ENCODE results near the gene VSTM1. TPM values are rescaled to one million over a fixed set of nuclear protein-coding genes. Genes with fewer than 3 reads are reported as not detected.
A peak's percentile ranks its signal among the peaks of the same experiment; 100 is the strongest.

The VSTM1 gene, protein sequence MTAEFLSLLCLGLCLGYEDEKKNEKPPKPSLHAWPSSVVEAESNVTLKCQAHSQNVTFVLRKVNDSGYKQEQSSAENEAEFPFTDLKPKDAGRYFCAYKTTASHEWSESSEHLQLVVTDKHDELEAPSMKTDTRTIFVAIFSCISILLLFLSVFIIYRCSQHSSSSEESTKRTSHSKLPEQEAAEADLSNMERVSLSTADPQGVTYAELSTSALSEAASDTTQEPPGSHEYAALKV
- polyA plus RNA-seq (2012; ENCODE audit: insufficient read length, low read depth): not detected

- TF ChIP-seq, protein P1, sequence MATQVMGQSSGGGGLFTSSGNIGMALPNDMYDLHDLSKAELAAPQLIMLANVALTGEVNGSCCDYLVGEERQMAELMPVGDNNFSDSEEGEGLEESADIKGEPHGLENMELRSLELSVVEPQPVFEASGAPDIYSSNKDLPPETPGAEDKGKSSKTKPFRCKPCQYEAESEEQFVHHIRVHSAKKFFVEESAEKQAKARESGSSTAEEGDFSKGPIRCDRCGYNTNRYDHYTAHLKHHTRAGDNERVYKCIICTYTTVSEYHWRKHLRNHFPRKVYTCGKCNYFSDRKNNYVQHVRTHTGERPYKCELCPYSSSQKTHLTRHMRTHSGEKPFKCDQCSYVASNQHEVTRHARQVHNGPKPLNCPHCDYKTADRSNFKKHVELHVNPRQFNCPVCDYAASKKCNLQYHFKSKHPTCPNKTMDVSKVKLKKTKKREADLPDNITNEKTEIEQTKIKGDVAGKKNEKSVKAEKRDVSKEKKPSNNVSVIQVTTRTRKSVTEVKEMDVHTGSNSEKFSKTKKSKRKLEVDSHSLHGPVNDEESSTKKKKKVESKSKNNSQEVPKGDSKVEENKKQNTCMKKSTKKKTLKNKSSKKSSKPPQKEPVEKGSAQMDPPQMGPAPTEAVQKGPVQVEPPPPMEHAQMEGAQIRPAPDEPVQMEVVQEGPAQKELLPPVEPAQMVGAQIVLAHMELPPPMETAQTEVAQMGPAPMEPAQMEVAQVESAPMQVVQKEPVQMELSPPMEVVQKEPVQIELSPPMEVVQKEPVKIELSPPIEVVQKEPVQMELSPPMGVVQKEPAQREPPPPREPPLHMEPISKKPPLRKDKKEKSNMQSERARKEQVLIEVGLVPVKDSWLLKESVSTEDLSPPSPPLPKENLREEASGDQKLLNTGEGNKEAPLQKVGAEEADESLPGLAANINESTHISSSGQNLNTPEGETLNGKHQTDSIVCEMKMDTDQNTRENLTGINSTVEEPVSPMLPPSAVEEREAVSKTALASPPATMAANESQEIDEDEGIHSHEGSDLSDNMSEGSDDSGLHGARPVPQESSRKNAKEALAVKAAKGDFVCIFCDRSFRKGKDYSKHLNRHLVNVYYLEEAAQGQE (IDR thresholded peaks at IDR 0.05; ENCODE audit: insufficient read depth in 1 of 2, low read depth in 2 of 2, low read length in 2 of 2): no peak
- TF ChIP-seq TAF1 (IDR thresholded peaks at IDR 0.05; ENCODE audit: borderline replicate concordance, insufficient read depth, low read length) (no peak), SIN3A (IDR thresholded peaks at IDR 0.05; ENCODE audit: borderline replicate concordance, insufficient read depth, low read length) (no peak), FOXP2 (optimal IDR thresholded peaks at IDR 0.05; ENCODE audit: borderline replicate concordance, extremely low read depth, extremely low read length, insufficient read depth) (no peak), POLR2AphosphoS5 (IDR thresholded peaks at IDR 0.05; ENCODE audit: low read depth, low read length) (no peak)
Observed at GRCh38 chr19:54063350-54064116, at the start of gene VSTM1. TSS of gene VSTM1 (minus strand) at chr19:54063897. CDS start at chr19:54063777, 120 bp downstream.

- TF ChIP-seq, protein P1 (IDR thresholded peaks at IDR 0.05; ENCODE audit: insufficient read depth in 1 of 2, low read depth in 2 of 2, low read length in 2 of 2): no peak
- TF ChIP-seq FOXP2 (optimal IDR thresholded peaks at IDR 0.05; ENCODE audit: borderline replicate concordance, extremely low read depth, extremely low read length, insufficient read depth) (no peak), TAF1 (IDR thresholded peaks at IDR 0.05; ENCODE audit: borderline replicate concordance, insufficient read depth, low read length) (no peak), POLR2AphosphoS5 (IDR thresholded peaks at IDR 0.05; ENCODE audit: low read depth, low read length) (no peak), SIN3A (IDR thresholded peaks at IDR 0.05; ENCODE audit: borderline replicate concordance, insufficient read depth, low read length) (no peak)
Observed at GRCh38 chr19:54109651-54110050, 46.0 kb upstream of the VSTM1 start.

GRCh38 chr19:54108496-54108895 lies 44.8 kb upstream of the VSTM1 start:
- TF ChIP-seq TAF1 (IDR thresholded peaks at IDR 0.05; ENCODE audit: borderline replicate concordance, insufficient read depth, low read length) (no peak), SIN3A (IDR thresholded peaks at IDR 0.05; ENCODE audit: borderline replicate concordance, insufficient read depth, low read length) (no peak), FOXP2 (optimal IDR thresholded peaks at IDR 0.05; ENCODE audit: borderline replicate concordance, extremely low read depth, extremely low read length, insufficient read depth) (no peak), POLR2AphosphoS5 (IDR thresholded peaks at IDR 0.05; ENCODE audit: low read depth, low read length) (0 out of 2 replicates have a peak, but pooled peaks have one; percentile 25)
- TF ChIP-seq, protein P1 (IDR thresholded peaks at IDR 0.05; ENCODE audit: insufficient read depth in 1 of 2, low read depth in 2 of 2, low read length in 2 of 2): no peak

DNA sequence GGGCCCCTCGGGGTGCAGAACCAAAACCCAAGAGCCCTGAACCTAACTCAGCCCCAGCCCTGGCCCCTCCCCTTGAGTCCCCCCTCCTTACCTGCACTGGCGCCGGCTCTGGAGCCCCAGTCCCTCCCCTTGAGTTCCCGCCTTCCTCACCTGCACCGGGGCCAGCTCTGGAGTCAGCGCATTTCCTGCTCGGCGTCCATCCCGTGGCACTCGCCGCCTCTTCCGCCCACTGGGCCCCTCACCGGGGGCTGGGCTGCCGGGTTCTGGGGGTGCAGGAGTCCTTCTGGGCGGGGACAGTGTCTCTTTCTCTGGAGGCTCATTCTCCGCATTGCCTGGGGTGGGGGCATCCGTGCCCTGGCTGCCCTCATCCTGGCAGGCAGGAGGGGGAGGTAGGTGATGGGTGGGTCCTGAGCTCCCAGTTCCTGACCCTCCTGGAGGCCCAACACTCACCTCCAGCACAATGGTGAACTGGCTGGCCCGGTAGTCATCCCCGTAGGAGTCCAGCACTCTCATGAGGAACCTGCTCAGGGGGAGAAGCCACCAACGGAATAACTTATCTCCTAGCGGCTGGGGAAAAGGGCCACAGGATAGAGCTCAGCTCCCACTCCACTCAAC lies 44.3 kb upstream of the VSTM1 start:
- no peak for TF ChIP-seq POLR2AphosphoS5 (IDR thresholded peaks at IDR 0.05; ENCODE audit: low read depth, low read length)
- TF ChIP-seq, protein P1 (IDR thresholded peaks at IDR 0.05; ENCODE audit: insufficient read depth in 1 of 2, low read depth in 2 of 2, low read length in 2 of 2): no peak
- no peak for TF ChIP-seq SIN3A (IDR thresholded peaks at IDR 0.05; ENCODE audit: borderline replicate concordance, insufficient read depth, low read length)
- TF ChIP-seq TAF1 (IDR thresholded peaks at IDR 0.05; ENCODE audit: borderline replicate concordance, insufficient read depth, low read length): no peak
- TF ChIP-seq FOXP2 (optimal IDR thresholded peaks at IDR 0.05; ENCODE audit: borderline replicate concordance, extremely low read depth, extremely low read length, insufficient read depth): no peak

All from PFSK-1 (cell line).